Keratinocyte (primary cell): ENCODE results near the gene NPRL2.

Experiments used
- CTCF ChIP-seq, 3 experiments: IDR thresholded peaks in 1 of 3; conservative IDR thresholded peaks in 1 of 3; optimal IDR thresholded peaks in 1 of 3; 2 replicates in 2 of 3; 3 replicates in 1 of 3; pipeline versions ENCODE3 to v1.5.1; 2011; ENCODE audit warnings: low read length in 3 of 3, mild to moderate bottlenecking in 3 of 3, moderate library complexity in 2 of 3, control low read depth in 1 of 3, inconsistent platforms in 1 of 3; ENCODE audit not compliant: insufficient read depth in 2 of 3; ENCODE audit errors: extremely low read depth in 1 of 3
- EZH2 ChIP-seq: IDR thresholded peaks from one replicate; pipeline ENCODE4 v1.6.1; 2012; ENCODE audit warnings: inconsistent platforms, mild to moderate bottlenecking, low read length, moderate library complexity

- TF ChIP-seq CTCF (optimal IDR thresholded peaks at IDR 0.05 in 1 of 3, IDR thresholded peaks at IDR 0.05 in 1 of 3, conservative IDR thresholded peaks at IDR 0.05 in 1 of 3; ENCODE audit: extremely low read depth in 1 of 3, insufficient read depth in 2 of 3, low read length in 3 of 3) (no peak), EZH2 (no peak)
Observed at GRCh38 chr3:50330330-50330729, 20.2 kb downstream of the NPRL2 start.
